H4 (cell line): ENCODE measurements around the gene POU4F2. TPM values are rescaled to one million over a fixed set of nuclear protein-coding genes. Genes with fewer than 3 reads are reported as not detected.
"Not testable (repeated sequence)": the region's sequence is repeated elsewhere in the genome, so short reads cannot be mapped to it uniquely, and the experiment has no call there.

Experiments
- DNase-seq: peaks from one replicate; pipeline ENCODE4 v3.0.0-alpha.2; 2015; ENCODE audit warnings: low spot score
- total RNA-seq: library from RNA; depleted of rRNA; stranded (reverse); fragments of >200 nt; shearing (Covaris generic); gene quantifications from 2 replicates; pipeline ENCODE4 v1.2.3, GENCODE V29; 2014; rRNA removed

Gene POU4F2
- total RNA-seq, 1 experiment from 2014 or later = not detected

GRCh38 chr4:146654687-146655520, 16.2 kb downstream of the POU4F2 start:
- DNase-seq = no peak

DNA sequence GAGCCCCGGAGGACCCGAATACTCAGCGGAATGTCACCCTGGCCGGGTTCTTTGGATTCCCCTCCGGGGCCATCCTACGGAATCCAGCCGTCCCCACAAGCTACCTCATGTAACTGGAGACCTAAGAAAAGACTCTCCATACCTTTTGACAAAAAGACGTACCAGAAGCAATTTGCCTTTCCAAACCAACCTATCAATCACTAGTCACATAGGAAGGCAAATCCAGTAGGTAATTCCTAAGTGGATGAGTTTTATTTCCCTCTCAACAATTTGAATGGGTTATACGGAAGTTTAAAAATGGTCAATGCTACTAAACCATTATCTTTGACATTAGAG, 16.8 kb downstream of the POU4F2 start:
- no peak for DNase-seq

GRCh38 chr4:146661367-146661766, 22.7 kb downstream of the POU4F2 start:
- no peak for DNase-seq

DNA sequence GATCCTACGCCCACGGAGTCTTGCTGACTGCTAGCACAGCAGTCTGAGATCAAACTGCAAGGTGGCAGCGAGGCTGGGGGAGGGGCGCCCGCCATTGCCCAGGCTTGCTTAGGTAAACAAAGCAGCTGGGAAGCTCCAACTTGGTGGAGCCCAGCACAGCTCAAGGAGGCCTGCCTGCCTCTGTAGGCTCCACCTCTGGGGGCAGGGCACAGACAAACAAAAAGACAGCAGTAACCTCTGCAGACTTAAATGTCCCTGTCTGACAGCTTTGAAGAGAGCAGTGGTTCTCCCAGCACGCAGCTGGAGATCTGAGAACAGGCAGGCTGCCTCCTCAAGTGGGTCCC, 25.2 kb downstream of the POU4F2 start:
- not testable (repeated sequence) for DNase-seq

DNA sequence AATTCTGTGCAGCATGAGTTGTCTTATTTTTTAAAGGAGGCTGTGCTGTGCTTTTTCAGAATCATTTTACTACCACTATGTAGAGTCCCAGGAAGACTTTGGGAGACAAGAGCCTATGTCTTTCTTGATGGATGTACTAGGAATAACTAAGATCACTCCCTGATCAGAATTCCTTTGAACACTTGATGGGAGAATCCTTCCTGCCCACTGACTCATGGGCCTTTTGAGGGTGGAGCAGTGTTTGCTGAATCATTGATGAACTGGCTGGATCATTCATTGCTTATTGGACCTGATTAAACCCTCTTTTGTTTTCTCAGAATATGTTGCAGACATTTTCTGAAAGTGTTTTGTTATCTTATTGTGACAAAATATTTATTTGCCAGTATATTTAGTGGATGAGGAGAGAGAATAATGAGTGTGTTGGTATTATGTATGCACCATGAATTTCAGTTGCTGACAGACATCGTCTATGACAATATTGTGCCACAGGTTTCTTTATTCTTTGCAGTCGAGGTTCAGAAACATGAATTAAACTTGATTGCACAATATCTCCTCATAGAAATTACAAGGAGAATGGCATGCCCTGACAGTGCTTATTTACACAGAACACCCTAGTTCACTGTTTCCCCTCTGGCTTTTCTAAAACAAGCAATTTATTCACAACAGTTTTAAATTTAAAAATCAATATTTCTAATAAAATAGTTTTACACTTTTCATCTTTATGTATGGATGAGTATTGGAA, 36.3 kb downstream of the POU4F2 start:
- no peak for DNase-seq

Other genes starting within 250 kb of the POU4F2 start
- gene SLC10A7, start 117.0 kb upstream of the POU4F2 start, total RNA-seq = 6.0 and 11.7 TPM in 2 replicates